Measurements from ENCODE around the gene LY6G6C.

Gene LY6G6C

GRCh38 chr6:31676904-31677303 is 44.6 kb downstream of the LY6G6C start:
- no peak for DNase-seq

GRCh38 chr6:31676322-31676903 is 45.1 kb downstream of the LY6G6C start:
- DNase-seq: no peak

- no peak for DNase-seq
These were observed 51.9 kb downstream of the LY6G6C start, which contains the start of gene LY6G5B for GRCh38 chr6:31669676-31670075. LY6G5B (plus strand) TSS chr6:31669976; CDS start chr6:31670951, 975 bp downstream.

All from CD4-positive, alpha-beta T cell treated with Interleukin-12 subunit alpha and Interleukin-12 subunit beta, for 1 hour (primary cell).